Fibroblast of lung (primary cell): ENCODE data around the gene PRDM16. TPM values are rescaled to one million over a fixed set of nuclear protein-coding genes. Genes with fewer than 3 reads are reported as not detected.
"Not testable (repeated sequence)": the region's sequence is repeated elsewhere in the genome, so short reads cannot be mapped to it uniquely, and the experiment has no call there.

Experiments
- DNase-seq, 2 donors: peaks; one replicate each; pipeline versions ENCODE4 v3.0.0 to v3.0.0-alpha.2; 2010; ENCODE audit warnings: low read depth in 2 of 2
- H2AFZ ChIP-seq: 2 replicates; pipeline ENCODE4 v1.5.1; 2012; ENCODE audit warnings: low read length, control low read depth, inconsistent platforms
- H3K27ac ChIP-seq: 2 replicates; pipeline ENCODE4 v1.5.1; 2011; ENCODE audit warnings: low read length, control low read depth; ENCODE audit not compliant: insufficient read depth
- H3K27me3 ChIP-seq: 2 replicates; pipeline ENCODE4 v1.5.1; 2011; ENCODE audit warnings: mild to moderate bottlenecking, low read length; ENCODE audit not compliant: control insufficient read depth, insufficient read depth
- H3K36me3 ChIP-seq: 2 replicates; pipeline ENCODE4 v1.5.1; 2011; ENCODE audit warnings: low read length; ENCODE audit not compliant: control insufficient read depth, insufficient read depth
- H3K4me1 ChIP-seq: 2 replicates; pipeline ENCODE4 v1.5.1; 2011; ENCODE audit warnings: low read length; ENCODE audit not compliant: control insufficient read depth, insufficient read depth; ENCODE audit errors: extremely low read depth
- H3K4me2 ChIP-seq: 2 replicates; pipeline ENCODE4 v1.5.1; 2011; ENCODE audit warnings: low read length, control low read depth; ENCODE audit not compliant: insufficient read depth; ENCODE audit errors: extremely low read depth
- H3K4me3 ChIP-seq, 4 experiments: fragments of 200-600 bp in 1 of 4; sonication (generic) in 1 of 4; replicated peaks in 1 of 4; 2 replicates each; pipeline ENCODE4 v1.5.1; 2011 to 2016; ENCODE audit warnings: low read length in 4 of 4, low read depth in 3 of 4, mild to moderate bottlenecking in 3 of 4, control low read depth in 2 of 4, inconsistent platforms in 1 of 4, mixed read lengths in 1 of 4; ENCODE audit not compliant: insufficient read depth in 1 of 4; ENCODE audit errors: control extremely low read depth in 1 of 4
- H3K79me2 ChIP-seq: 2 replicates; pipeline ENCODE4 v1.5.1; 2012; ENCODE audit warnings: mild to moderate bottlenecking, low read length, inconsistent platforms; ENCODE audit not compliant: control insufficient read depth, insufficient read depth
- H3K9ac ChIP-seq: 2 replicates; pipeline ENCODE4 v1.5.1; 2011; ENCODE audit warnings: mild to moderate bottlenecking, low read length, control low read depth; ENCODE audit not compliant: insufficient read depth
- H3K9me3 ChIP-seq: 2 replicates; pipeline ENCODE4 v1.5.1; 2012; ENCODE audit warnings: low read depth, low read length; ENCODE audit not compliant: control insufficient read depth, insufficient read depth
- H4K20me1 ChIP-seq: 2 replicates; pipeline ENCODE4 v1.5.1; 2011; ENCODE audit warnings: low read length; ENCODE audit not compliant: control insufficient read depth, insufficient read depth; ENCODE audit errors: extremely low read depth
- CTCF ChIP-seq, 2 donors: IDR thresholded peaks in 1 of 2; conservative IDR thresholded peaks in 1 of 2; 1 replicate in 1 of 2; 2 replicates in 1 of 2; pipeline ENCODE4 v1.5.1; 2011 to 2012; ENCODE audit warnings: low read length in 2 of 2, control low read depth in 1 of 2, inconsistent platforms in 1 of 2, low read depth in 1 of 2, mild to moderate bottlenecking in 1 of 2
- EZH2 ChIP-seq: IDR thresholded peaks from 2 replicates; pipeline ENCODE4 v1.5.1; 2012; ENCODE audit warnings: low read length, control low read depth, mild to moderate bottlenecking; ENCODE audit errors: missing control alignments
- polyA plus RNA-seq, 2 donors: library from polyadenylated mRNA; depleted of rRNA in 1 of 2; stranded (reverse) in 1 of 2; unstranded in 1 of 2; fragments of >200 nt; gene quantifications; 2 replicates each; pipeline ENCODE4 v1.2.1, GENCODE V29; 2011 to 2012; ENCODE audit warnings: missing spikeins in 1 of 2
- total RNA-seq: library from RNA; depleted of rRNA; stranded (reverse); fragments of >200 nt; gene quantifications from 2 replicates; pipeline ENCODE4 v1.2.1, GENCODE V29; 2014

The PRDM16 gene
- total and polyA plus RNA-seq, 2 donors (not counting 1 experiment from before 2014, with no cell fraction given) = 0.30 to 1.8 TPM

GRCh38 chr1:3087049-3087448, 18.0 kb downstream of the PRDM16 start:
- no peaks in the 10 kb centered on the region for H3K9me3 ChIP-seq
- no peaks in the 10 kb centered on the region for H3K27me3 ChIP-seq
- no peak overlapping the region for H3K4me2 ChIP-seq
- TF ChIP-seq EZH2 = no peak
- no peak for TF ChIP-seq CTCF (conservative IDR thresholded peaks at IDR 0.05 in 1 of 2, IDR thresholded peaks at IDR 0.05 in 1 of 2; ENCODE audit: low read depth in 1 of 2, low read length in 2 of 2)
- no peak overlapping the region for H3K4me3 ChIP-seq
- H3K36me3 ChIP-seq = no peaks in the 10 kb centered on the region
- H2AFZ ChIP-seq = no peak overlapping the region
- no peak overlapping the region for H3K9ac ChIP-seq
- no peaks in the 10 kb centered on the region for H4K20me1 ChIP-seq
- H3K79me2 ChIP-seq = no peaks in the 10 kb centered on the region
- no peak for DNase-seq
- H3K4me1 ChIP-seq = no peaks in the 10 kb centered on the region
- H3K27ac ChIP-seq = no peak overlapping the region

- H3K4me3 ChIP-seq, DNase-seq, H3K4me2 ChIP-seq, H3K27me3 ChIP-seq, H3K9me3 ChIP-seq, H4K20me1 ChIP-seq, H3K9ac ChIP-seq, H3K4me1 ChIP-seq, H3K27ac ChIP-seq, H3K79me2 ChIP-seq, H2AFZ ChIP-seq, H3K36me3 ChIP-seq: not testable (repeated sequence)
Observed at GRCh38 chr1:3087946-3088668, 19.1 kb downstream of the PRDM16 start.

GRCh38 chr1:3089490-3089889, 20.5 kb downstream of the PRDM16 start:
- Histone ChIP-seq H3K4me3 (no peak overlapping the region), H4K20me1 (no peaks in the 10 kb centered on the region), H3K4me2 (no peak overlapping the region), H2AFZ (no peak overlapping the region), H3K36me3 (no peaks in the 10 kb centered on the region), H3K79me2 (no peaks in the 10 kb centered on the region), H3K27me3 (no peaks in the 10 kb centered on the region), H3K9ac (no peak overlapping the region), H3K4me1 (no peaks in the 10 kb centered on the region), H3K27ac (no peak overlapping the region), H3K9me3 (no peaks in the 10 kb centered on the region)
- no peak for DNase-seq
- TF ChIP-seq CTCF (conservative IDR thresholded peaks at IDR 0.05 in 1 of 2, IDR thresholded peaks at IDR 0.05 in 1 of 2; ENCODE audit: low read depth in 1 of 2, low read length in 2 of 2) (no peak), EZH2 (no peak)
